Stomach (tissue), 4 donors: Measurements from ENCODE around the gene NTNG1.

ENCODE experiments used
- EP300 ChIP-seq: sonication (generic); formaldehyde crosslinking; IDR thresholded peaks from one replicate; pipeline ENCODE4 v1.6.1; 2017; ENCODE audit warnings: antibody characterized with exemption
- POLR2A ChIP-seq, 4 donors: fragments of 450-650 bp; IDR thresholded peaks; one replicate each; pipeline ENCODE4 v1.6.1; 2016; ENCODE audit warnings: antibody characterized with exemption in 4 of 4, control low read depth in 2 of 4, mild to moderate bottlenecking in 1 of 4, moderate library complexity in 1 of 4
- POLR2AphosphoS5 ChIP-seq, 3 donors: sonication (generic); formaldehyde crosslinking; IDR thresholded peaks; one replicate each; pipeline ENCODE4 v1.6.1; 2016; ENCODE audit warnings: antibody characterized with exemption in 3 of 3
- TF ChIP-seq, protein P1 (sequence below), 7 experiments: fragments of 450-650 bp in 4 of 7; fragments of 200-600 bp in 3 of 7; sonication (generic) in 3 of 7; IDR thresholded peaks; one replicate each; pipeline ENCODE4 v1.5.1; 2016 to 2019; ENCODE audit warnings: antibody characterized with exemption in 7 of 7, control low read depth in 2 of 7, mild to moderate bottlenecking in 1 of 7

- TF ChIP-seq, protein P1, sequence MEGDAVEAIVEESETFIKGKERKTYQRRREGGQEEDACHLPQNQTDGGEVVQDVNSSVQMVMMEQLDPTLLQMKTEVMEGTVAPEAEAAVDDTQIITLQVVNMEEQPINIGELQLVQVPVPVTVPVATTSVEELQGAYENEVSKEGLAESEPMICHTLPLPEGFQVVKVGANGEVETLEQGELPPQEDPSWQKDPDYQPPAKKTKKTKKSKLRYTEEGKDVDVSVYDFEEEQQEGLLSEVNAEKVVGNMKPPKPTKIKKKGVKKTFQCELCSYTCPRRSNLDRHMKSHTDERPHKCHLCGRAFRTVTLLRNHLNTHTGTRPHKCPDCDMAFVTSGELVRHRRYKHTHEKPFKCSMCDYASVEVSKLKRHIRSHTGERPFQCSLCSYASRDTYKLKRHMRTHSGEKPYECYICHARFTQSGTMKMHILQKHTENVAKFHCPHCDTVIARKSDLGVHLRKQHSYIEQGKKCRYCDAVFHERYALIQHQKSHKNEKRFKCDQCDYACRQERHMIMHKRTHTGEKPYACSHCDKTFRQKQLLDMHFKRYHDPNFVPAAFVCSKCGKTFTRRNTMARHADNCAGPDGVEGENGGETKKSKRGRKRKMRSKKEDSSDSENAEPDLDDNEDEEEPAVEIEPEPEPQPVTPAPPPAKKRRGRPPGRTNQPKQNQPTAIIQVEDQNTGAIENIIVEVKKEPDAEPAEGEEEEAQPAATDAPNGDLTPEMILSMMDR (IDR thresholded peaks at IDR 0.05), result no peak
- TF ChIP-seq POLR2A (IDR thresholded peaks at IDR 0.05) (no peak), EP300 (no peak), POLR2AphosphoS5 (IDR thresholded peaks at IDR 0.05) (no peak)
These were observed 339.1 kb downstream of the NTNG1 start for GRCh38 chr1:107479865-107480350.
